Natural killer cell (primary cell): ENCODE measurements around the gene NSMCE3. TPM values are rescaled to one million over a fixed set of nuclear protein-coding genes. Genes with fewer than 3 reads are reported as not detected.

Experiments
- ATAC-seq, 3 donors: fragments of 150-1000 bp in 2 of 3; fragments of 200-7000 bp in 1 of 3; cut with Tn5 transposase; 1 replicate in 1 of 3; 2 replicates in 2 of 3; pipeline ENCODE4 v1.10.0; 2021; ENCODE audit warnings: mild to moderate bottlenecking in 2 of 3, moderate library complexity in 2 of 3
- DNase-seq, 2 donors: peaks; one replicate each; pipeline versions ENCODE4 v3.0.0 to v3.0.0-alpha.2; 2013 to 2021; ENCODE audit warnings: mixed read lengths in 1 of 2
- H3K27ac ChIP-seq: one replicate; pipeline ENCODE4 v1.5.1; 2013; ENCODE audit warnings: mild to moderate bottlenecking, low read length
- H3K27me3 ChIP-seq: one replicate; pipeline ENCODE4 v1.6.1; 2013; ENCODE audit warnings: low read length; ENCODE audit not compliant: control insufficient read depth, insufficient read depth
- H3K36me3 ChIP-seq: one replicate; pipeline ENCODE4 v1.6.1; 2013; ENCODE audit warnings: low read length; ENCODE audit not compliant: control insufficient read depth, insufficient read depth
- H3K4me1 ChIP-seq: one replicate; pipeline ENCODE4 v1.6.1; 2013; ENCODE audit warnings: low read length; ENCODE audit not compliant: control insufficient read depth, insufficient read depth
- H3K4me3 ChIP-seq: one replicate; pipeline ENCODE4 v1.5.1; 2013; ENCODE audit warnings: low read length
- H3K9me3 ChIP-seq: one replicate; pipeline ENCODE4 v1.6.1; 2013; ENCODE audit warnings: low read length; ENCODE audit not compliant: control insufficient read depth, insufficient read depth
- H3K27ac Mint-ChIP-seq, 2 donors: one replicate each; pipeline ENCODE4 v1.8.0; 2022; ENCODE audit warnings: mild to moderate bottlenecking in 2 of 2, mixed read lengths in 2 of 2, moderate library complexity in 1 of 2
- H3K27me3 Mint-ChIP-seq, 2 donors: one replicate each; pipeline ENCODE4 v1.8.0; 2022; ENCODE audit warnings: low read depth in 2 of 2, mixed read lengths in 2 of 2
- H3K36me3 Mint-ChIP-seq: one replicate; pipeline ENCODE4 v1.8.0; 2022; ENCODE audit warnings: mixed read lengths
- H3K4me1 Mint-ChIP-seq, 2 donors: one replicate each; pipeline ENCODE4 v1.8.0; 2022; ENCODE audit warnings: mixed read lengths in 2 of 2
- H3K4me3 Mint-ChIP-seq: one replicate; pipeline ENCODE4 v1.8.0; 2022; ENCODE audit warnings: mild to moderate bottlenecking, moderate library complexity, mixed read lengths
- H3K9me3 Mint-ChIP-seq, 2 donors: one replicate each; pipeline ENCODE4 v1.8.0; 2022; ENCODE audit warnings: mixed read lengths in 2 of 2
- WGBS: methylation state at CpG from one replicate; pipeline ENCODE4 v1.1.7; 2013; ENCODE audit warnings: missing lambda C conversion rate; ENCODE audit not compliant: insufficient coverage; 5-methylcytosine and 5-hydroxymethylcytosine counted together
- intact Hi-C: fragments of 100-400 bp; cut with micrococcal nuclease; formaldehyde crosslinking; loops from one replicate; pipeline ENCODE4 v1.14.2; 2022
- total RNA-seq, 4 donors: library from RNA; stranded (reverse); fragments of 120-200 nt in 1 of 4; gene quantifications; one replicate each; pipeline versions ENCODE4 v1.2.3 to v1.2.4, GENCODE V29; 2013 to 2022
- TF ChIP-seq, protein P1 (sequence below): fragments of 200-600 bp; IDR thresholded peaks from one replicate; pipeline ENCODE4 v1.8.0; 2022; ENCODE audit warnings: antibody characterized with exemption

Gene NSMCE3
- total RNA-seq, 3 donors from 2014 or later (not counting 1 experiment from before 2014, with no cell fraction given): 20.6 to 28.0 (median 22.0) TPM

DNA sequence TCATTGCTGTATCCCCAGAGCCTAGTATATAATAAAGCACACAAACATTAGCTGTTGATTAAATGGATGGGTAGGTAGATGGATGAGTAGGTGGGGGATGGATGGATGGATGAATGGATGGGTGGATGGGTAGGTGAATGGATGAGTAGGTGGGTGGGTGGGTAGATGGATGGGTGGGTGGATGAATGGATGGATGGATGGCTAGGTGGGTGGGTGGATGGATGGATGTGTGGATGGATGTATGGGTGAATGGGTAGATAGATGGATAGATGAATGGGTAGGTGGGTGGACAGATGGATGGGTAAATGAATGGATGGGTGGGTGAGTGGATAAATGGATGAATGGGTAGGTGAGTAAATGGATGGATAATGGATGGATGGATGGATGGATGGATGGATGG is 30.2 kb upstream of the NSMCE3 start:
- Histone ChIP-seq H3K4me3 (no peak overlapping the region), H3K4me1 (no peaks in the 10 kb centered on the region), H3K36me3 (no peaks in the 10 kb centered on the region), H3K27ac (no peak overlapping the region), H3K27me3 (no peaks in the 10 kb centered on the region), H3K9me3 (no peaks in the 10 kb centered on the region)
- ATAC-seq (no peak), DNase-seq (no peak)
- Mint-ChIP-seq H3K27me3 (peaks cover 16 to 23% of the 10 kb centered on the region in 2 donors), H3K4me3 (no peak overlapping the region), H3K9me3 (peaks cover 0 to 6% of the 10 kb centered on the region in 2 donors), H3K36me3 (no peaks in the 10 kb centered on the region), H3K27ac (no peak overlapping the region), H3K4me1 (no peaks in the 10 kb centered on the region)
- TF ChIP-seq, protein P1, sequence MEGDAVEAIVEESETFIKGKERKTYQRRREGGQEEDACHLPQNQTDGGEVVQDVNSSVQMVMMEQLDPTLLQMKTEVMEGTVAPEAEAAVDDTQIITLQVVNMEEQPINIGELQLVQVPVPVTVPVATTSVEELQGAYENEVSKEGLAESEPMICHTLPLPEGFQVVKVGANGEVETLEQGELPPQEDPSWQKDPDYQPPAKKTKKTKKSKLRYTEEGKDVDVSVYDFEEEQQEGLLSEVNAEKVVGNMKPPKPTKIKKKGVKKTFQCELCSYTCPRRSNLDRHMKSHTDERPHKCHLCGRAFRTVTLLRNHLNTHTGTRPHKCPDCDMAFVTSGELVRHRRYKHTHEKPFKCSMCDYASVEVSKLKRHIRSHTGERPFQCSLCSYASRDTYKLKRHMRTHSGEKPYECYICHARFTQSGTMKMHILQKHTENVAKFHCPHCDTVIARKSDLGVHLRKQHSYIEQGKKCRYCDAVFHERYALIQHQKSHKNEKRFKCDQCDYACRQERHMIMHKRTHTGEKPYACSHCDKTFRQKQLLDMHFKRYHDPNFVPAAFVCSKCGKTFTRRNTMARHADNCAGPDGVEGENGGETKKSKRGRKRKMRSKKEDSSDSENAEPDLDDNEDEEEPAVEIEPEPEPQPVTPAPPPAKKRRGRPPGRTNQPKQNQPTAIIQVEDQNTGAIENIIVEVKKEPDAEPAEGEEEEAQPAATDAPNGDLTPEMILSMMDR: no peak
- intact Hi-C loops: no loop called here

DNA sequence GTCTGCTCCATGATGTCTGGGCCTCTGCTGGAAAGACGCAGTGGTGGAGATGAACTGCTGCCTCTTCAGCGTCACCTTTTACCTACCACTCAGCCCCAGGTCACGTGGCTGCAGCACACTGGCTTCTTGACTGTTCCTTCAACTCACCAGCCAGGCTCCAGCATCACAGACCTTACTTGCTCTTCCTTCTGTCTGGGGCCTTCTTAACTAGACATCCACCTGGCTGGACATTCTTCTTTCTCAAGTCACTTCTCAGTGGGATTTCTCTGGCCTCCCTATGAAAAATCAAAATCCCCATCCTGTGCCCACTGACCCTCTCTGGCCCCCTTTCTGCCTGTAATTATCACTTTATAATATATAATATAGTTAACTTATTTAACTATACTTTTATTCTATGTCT is 29.7 kb upstream of the NSMCE3 start:
- H3K4me3 Mint-ChIP-seq: no peak overlapping the region
- no peaks in the 10 kb centered on the region for H3K27me3 ChIP-seq
- no peak overlapping the region for H3K27ac Mint-ChIP-seq
- H3K4me1 ChIP-seq: no peaks in the 10 kb centered on the region
- H3K9me3 ChIP-seq: no peaks in the 10 kb centered on the region
- H3K27ac ChIP-seq: no peak overlapping the region
- TF ChIP-seq, protein P1: no peak
- peaks cover 16 to 23% of the 10 kb centered on the region in 2 donors for H3K27me3 Mint-ChIP-seq
- no peak overlapping the region for H3K4me3 ChIP-seq
- intact Hi-C loops: no loop called here
- 80% methylated on average over 3 of the region's 3 CpGs for WGBS
- ATAC-seq (no peak), DNase-seq (no peak)
- no peaks in the 10 kb centered on the region for H3K36me3 ChIP-seq
- H3K4me1 Mint-ChIP-seq: no peaks in the 10 kb centered on the region
- no peaks in the 10 kb centered on the region for H3K36me3 Mint-ChIP-seq
- H3K9me3 Mint-ChIP-seq: peaks cover 0 to 6% of the 10 kb centered on the region in 2 donors

DNA sequence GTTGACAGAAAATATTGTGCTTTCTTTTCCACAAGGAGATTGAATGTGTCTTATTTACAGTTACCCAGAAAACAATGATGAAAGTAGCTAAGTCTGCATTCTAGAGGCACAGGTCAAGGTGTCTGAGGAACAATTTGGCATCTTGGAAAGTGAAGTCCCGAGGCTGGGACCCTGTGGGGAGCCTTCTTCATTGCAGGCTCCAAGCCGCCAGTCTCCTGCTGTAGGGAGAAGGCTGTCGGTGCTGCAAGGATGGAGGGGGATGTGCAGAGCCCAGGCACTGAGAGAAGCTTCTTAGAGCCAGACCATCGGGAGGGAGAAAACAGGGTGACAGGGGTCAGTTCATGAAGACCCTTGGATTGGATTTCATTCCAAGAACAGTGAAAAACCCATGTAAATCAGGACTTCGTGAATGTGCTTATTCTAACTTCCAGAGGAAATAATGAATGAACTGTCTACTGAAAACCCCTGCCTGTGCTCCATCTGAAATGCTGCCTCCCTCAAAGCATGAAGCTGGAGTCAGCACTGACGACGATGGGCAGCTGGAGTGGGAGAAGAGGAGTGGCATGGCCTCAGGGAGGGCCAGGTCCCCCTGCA is 25.2 kb upstream of the NSMCE3 start:
- no peaks in the 10 kb centered on the region for H3K36me3 ChIP-seq
- ATAC-seq (no peak), DNase-seq (no peak)
- no peaks in the 10 kb centered on the region for H3K4me1 Mint-ChIP-seq
- no peaks in the 10 kb centered on the region for H3K9me3 ChIP-seq
- H3K4me1 ChIP-seq: no peaks in the 10 kb centered on the region
- H3K4me3 ChIP-seq: no peak overlapping the region
- no peaks in the 10 kb centered on the region for H3K36me3 Mint-ChIP-seq
- no peak overlapping the region for H3K27ac Mint-ChIP-seq
- no peaks in the 10 kb centered on the region for H3K27me3 ChIP-seq
- TF ChIP-seq, protein P1: no peak
- peaks cover 0 to 3% of the 10 kb centered on the region in 2 donors for H3K9me3 Mint-ChIP-seq
- H3K4me3 Mint-ChIP-seq: no peak overlapping the region
- 72% methylated on average over 7 of the region's 7 CpGs for WGBS
- H3K27ac ChIP-seq: no peak overlapping the region
- intact Hi-C loops: loop anchor here (5.0 kb wide), 1 partner anchor 53 kb away; no protein-coding TSS in a partner anchor
- H3K27me3 Mint-ChIP-seq: peaks cover 17 to 39% of the 10 kb centered on the region in 2 donors
